Measurements from ENCODE around the gene RHBDL3. TPM values are rescaled to one million over a fixed set of nuclear protein-coding genes. Genes with fewer than 3 reads are reported as not detected.
A peak's percentile ranks its signal among the peaks of the same experiment; 100 is the strongest.

RHBDL3 gene
- total and polyA plus RNA-seq, 10 of the 15 experiments (the other 5 are each of a cell fraction or from before 2014, with no cell fraction given) = 0.04 to 0.24 (median 0.04) TPM; not detected in 5

DNA sequence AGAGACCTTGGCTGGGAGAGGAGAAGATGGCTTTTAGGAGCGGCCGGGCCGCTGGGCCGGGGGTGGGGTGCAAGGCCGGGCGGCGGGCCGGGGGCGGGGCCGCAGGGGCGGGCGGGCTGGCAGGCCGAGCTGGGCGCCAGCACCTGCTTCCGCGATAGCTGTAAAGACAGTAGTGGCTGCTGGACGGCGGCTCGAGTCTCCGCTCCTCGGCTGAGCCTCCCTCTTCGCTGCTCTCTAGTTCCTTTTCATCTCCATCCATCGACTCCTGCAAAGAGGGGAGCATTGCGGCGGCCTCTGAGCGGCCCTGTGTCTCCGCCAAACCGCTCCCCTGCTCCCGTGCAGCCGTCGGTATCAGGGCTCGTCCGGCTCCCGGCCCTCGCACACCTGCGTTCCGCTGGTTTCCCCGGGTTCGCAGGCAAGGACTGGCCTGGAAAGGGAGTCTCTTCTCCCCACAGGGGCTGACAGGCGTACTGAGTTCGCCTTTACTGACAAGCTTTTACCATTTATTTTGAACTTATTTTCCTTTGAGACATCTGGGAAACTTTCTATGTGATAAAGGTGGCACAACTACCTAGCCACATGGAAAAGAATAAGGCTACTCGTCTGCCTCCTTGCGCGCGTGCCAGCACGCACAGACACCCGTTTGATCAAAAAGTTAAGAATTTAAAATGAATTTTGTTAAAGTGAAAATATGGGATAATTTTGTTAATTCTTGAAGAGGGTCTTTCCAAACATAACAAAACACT, 76.4 kb downstream of the RHBDL3 start, which contains the start of gene C17orf75 (continued):
- TF ChIP-seq, protein P1, sequence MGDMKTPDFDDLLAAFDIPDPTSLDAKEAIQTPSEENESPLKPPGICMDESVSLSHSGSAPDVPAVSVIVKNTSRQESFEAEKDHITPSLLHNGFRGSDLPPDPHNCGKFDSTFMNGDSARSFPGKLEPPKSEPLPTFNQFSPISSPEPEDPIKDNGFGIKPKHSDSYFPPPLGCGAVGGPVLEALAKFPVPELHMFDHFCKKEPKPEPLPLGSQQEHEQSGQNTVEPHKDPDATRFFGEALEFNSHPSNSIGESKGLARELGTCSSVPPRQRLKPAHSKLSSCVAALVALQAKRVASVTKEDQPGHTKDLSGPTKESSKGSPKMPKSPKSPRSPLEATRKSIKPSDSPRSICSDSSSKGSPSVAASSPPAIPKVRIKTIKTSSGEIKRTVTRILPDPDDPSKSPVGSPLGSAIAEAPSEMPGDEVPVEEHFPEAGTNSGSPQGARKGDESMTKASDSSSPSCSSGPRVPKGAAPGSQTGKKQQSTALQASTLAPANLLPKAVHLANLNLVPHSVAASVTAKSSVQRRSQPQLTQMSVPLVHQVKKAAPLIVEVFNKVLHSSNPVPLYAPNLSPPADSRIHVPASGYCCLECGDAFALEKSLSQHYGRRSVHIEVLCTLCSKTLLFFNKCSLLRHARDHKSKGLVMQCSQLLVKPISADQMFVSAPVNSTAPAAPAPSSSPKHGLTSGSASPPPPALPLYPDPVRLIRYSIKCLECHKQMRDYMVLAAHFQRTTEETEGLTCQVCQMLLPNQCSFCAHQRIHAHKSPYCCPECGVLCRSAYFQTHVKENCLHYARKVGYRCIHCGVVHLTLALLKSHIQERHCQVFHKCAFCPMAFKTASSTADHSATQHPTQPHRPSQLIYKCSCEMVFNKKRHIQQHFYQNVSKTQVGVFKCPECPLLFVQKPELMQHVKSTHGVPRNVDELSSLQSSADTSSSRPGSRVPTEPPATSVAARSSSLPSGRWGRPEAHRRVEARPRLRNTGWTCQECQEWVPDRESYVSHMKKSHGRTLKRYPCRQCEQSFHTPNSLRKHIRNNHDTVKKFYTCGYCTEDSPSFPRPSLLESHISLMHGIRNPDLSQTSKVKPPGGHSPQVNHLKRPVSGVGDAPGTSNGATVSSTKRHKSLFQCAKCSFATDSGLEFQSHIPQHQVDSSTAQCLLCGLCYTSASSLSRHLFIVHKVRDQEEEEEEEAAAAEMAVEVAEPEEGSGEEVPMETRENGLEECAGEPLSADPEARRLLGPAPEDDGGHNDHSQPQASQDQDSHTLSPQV (IDR thresholded peaks at IDR 0.05) = 0 out of 2 replicates have a peak, but pooled peaks have one; percentile 64
- peak; percentile 78; the same call in 1 of the 2 replicates for TF ChIP-seq BACH1 (IDR thresholded peaks at IDR 0.05; ENCODE audit: borderline replicate concordance)
- TF ChIP-seq KDM1A (IDR thresholded peaks at IDR 0.05; ENCODE audit: borderline replicate concordance) = no peak
- peak; percentile 25; the same call in 1 of the 2 replicates for TF ChIP-seq FOXK2 (IDR thresholded peaks at IDR 0.05)
- TF ChIP-seq TCF3 (IDR thresholded peaks at IDR 0.05; ENCODE audit: borderline replicate concordance, insufficient read depth, low read depth, low read length) = peak; percentile 88
- TF ChIP-seq SUZ12 (IDR thresholded peaks at IDR 0.05; ENCODE audit: unreplicated experiment) = no peak
- TF ChIP-seq, protein P2, sequence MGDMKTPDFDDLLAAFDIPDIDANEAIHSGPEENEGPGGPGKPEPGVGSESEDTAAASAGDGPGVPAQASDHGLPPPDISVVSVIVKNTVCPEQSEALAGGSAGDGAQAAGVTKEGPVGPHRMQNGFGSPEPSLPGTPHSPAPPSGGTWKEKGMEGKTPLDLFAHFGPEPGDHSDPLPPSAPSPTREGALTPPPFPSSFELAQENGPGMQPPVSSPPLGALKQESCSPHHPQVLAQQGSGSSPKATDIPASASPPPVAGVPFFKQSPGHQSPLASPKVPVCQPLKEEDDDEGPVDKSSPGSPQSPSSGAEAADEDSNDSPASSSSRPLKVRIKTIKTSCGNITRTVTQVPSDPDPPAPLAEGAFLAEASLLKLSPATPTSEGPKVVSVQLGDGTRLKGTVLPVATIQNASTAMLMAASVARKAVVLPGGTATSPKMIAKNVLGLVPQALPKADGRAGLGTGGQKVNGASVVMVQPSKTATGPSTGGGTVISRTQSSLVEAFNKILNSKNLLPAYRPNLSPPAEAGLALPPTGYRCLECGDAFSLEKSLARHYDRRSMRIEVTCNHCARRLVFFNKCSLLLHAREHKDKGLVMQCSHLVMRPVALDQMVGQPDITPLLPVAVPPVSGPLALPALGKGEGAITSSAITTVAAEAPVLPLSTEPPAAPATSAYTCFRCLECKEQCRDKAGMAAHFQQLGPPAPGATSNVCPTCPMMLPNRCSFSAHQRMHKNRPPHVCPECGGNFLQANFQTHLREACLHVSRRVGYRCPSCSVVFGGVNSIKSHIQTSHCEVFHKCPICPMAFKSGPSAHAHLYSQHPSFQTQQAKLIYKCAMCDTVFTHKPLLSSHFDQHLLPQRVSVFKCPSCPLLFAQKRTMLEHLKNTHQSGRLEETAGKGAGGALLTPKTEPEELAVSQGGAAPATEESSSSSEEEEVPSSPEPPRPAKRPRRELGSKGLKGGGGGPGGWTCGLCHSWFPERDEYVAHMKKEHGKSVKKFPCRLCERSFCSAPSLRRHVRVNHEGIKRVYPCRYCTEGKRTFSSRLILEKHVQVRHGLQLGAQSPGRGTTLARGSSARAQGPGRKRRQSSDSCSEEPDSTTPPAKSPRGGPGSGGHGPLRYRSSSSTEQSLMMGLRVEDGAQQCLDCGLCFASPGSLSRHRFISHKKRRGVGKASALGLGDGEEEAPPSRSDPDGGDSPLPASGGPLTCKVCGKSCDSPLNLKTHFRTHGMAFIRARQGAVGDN (IDR thresholded peaks at IDR 0.05) = no peak; the same call in 1 of the 2 replicates
- TF ChIP-seq ZNF217 (IDR thresholded peaks at IDR 0.05) = no peak
- TF ChIP-seq SREBF1 (IDR thresholded peaks at IDR 0.05; ENCODE audit: low read length) = no peak
- TF ChIP-seq YY1 (IDR thresholded peaks at IDR 0.05; ENCODE audit: low read depth, low read length) = peak; percentile 93
- TF ChIP-seq, protein P3, sequence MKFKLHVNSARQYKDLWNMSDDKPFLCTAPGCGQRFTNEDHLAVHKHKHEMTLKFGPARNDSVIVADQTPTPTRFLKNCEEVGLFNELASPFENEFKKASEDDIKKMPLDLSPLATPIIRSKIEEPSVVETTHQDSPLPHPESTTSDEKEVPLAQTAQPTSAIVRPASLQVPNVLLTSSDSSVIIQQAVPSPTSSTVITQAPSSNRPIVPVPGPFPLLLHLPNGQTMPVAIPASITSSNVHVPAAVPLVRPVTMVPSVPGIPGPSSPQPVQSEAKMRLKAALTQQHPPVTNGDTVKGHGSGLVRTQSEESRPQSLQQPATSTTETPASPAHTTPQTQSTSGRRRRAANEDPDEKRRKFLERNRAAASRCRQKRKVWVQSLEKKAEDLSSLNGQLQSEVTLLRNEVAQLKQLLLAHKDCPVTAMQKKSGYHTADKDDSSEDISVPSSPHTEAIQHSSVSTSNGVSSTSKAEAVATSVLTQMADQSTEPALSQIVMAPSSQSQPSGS (IDR thresholded peaks at IDR 0.05; ENCODE audit: low read length) = no peak
- peak; percentile 85 for TF ChIP-seq SIN3A (IDR thresholded peaks at IDR 0.05; ENCODE audit: low read depth, low read length)
- peak; percentile 67; the same call in 1 of the 2 replicates for TF ChIP-seq GATAD2B (conservative IDR thresholded peaks at IDR 0.05; ENCODE audit: low read depth)
- peak; percentile 81; the same call in 1 of the 2 replicates for TF ChIP-seq ZSCAN29 (IDR thresholded peaks at IDR 0.05)
- peak; percentile 87 for TF ChIP-seq LARP7 (IDR thresholded peaks at IDR 0.05)
- no peak for TF ChIP-seq BCL11A (IDR thresholded peaks at IDR 0.05; ENCODE audit: low read depth, low read length)
- TF ChIP-seq, protein P4, sequence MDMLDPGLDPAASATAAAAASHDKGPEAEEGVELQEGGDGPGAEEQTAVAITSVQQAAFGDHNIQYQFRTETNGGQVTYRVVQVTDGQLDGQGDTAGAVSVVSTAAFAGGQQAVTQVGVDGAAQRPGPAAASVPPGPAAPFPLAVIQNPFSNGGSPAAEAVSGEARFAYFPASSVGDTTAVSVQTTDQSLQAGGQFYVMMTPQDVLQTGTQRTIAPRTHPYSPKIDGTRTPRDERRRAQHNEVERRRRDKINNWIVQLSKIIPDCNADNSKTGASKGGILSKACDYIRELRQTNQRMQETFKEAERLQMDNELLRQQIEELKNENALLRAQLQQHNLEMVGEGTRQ (IDR thresholded peaks at IDR 0.05; ENCODE audit: borderline replicate concordance, low read depth, low read length) = no peak
- TF ChIP-seq STAT1 (conservative IDR thresholded peaks at IDR 0.05) = peak; percentile 97
- peak; percentile 85 for TF ChIP-seq IKZF1 (conservative IDR thresholded peaks at IDR 0.05)
- TF ChIP-seq ATF7 (IDR thresholded peaks at IDR 0.05; ENCODE audit: low read depth) = no peak
- TF ChIP-seq MTA2 (IDR thresholded peaks at IDR 0.05; ENCODE audit: low read depth) = no peak
